Stimulated activated CD4-positive, alpha-beta T cell treated with anti-CD3 and anti-CD28 coated beads, Interleukin-15, amount 100 ng/mL, for 1 hour (primary cell): ENCODE measurements around the gene RASA2.
"Not testable (repeated sequence)": the region's sequence is repeated elsewhere in the genome, so short reads cannot be mapped to it uniquely, and the experiment has no call there.

Source experiments
- DNase-seq, 2 donors: peaks; one replicate each; pipeline ENCODE4 v3.0.0-alpha.2; 2020; ENCODE audit warnings: low read depth in 1 of 2, low spot score in 1 of 2

The RASA2 gene

GRCh38 chr3:141532609-141533008 lies 45.8 kb downstream of the RASA2 start:
- no peak for DNase-seq

- DNase-seq: not testable (repeated sequence)
These were observed 49.2 kb downstream of the RASA2 start for GRCh38 chr3:141536017-141536416.

- no peak for DNase-seq
These were observed 51.0 kb downstream of the RASA2 start for GRCh38 chr3:141537856-141538255.

- no peak for DNase-seq
These were observed 51.9 kb downstream of the RASA2 start for GRCh38 chr3:141538568-141539240.

- DNase-seq: no peak
These were observed 52.8 kb downstream of the RASA2 start for GRCh38 chr3:141539431-141540187.

- DNase-seq: no peak
These were observed 53.7 kb downstream of the RASA2 start for GRCh38 chr3:141540531-141540930.

GRCh38 chr3:141542202-141542969 lies 55.6 kb downstream of the RASA2 start:
- DNase-seq: no peak

GRCh38 chr3:141542989-141543388 lies 56.2 kb downstream of the RASA2 start:
- no peak for DNase-seq

- DNase-seq: no peak
These were observed 57.9 kb downstream of the RASA2 start for GRCh38 chr3:141544697-141545096.

GRCh38 chr3:141546081-141546480 lies 59.3 kb downstream of the RASA2 start:
- DNase-seq: no peak

- no peak for DNase-seq
These were observed 59.8 kb downstream of the RASA2 start for GRCh38 chr3:141546586-141546985.

GRCh38 chr3:141547791-141548190 lies 61.0 kb downstream of the RASA2 start:
- no peak for DNase-seq

- no peak for DNase-seq
These were observed 64.3 kb downstream of the RASA2 start for GRCh38 chr3:141550926-141551665.

- DNase-seq: no peak
These were observed 65.7 kb downstream of the RASA2 start for GRCh38 chr3:141552440-141552991.

GRCh38 chr3:141553055-141553454 lies 66.2 kb downstream of the RASA2 start:
- no peak for DNase-seq

- DNase-seq: no peak
These were observed 69.2 kb downstream of the RASA2 start for GRCh38 chr3:141556034-141556433.

- DNase-seq: no peak
These were observed 71.3 kb downstream of the RASA2 start for GRCh38 chr3:141557961-141558706.

- no peak for DNase-seq
These were observed 74.7 kb downstream of the RASA2 start for GRCh38 chr3:141561426-141562034.

- DNase-seq: no peak
These were observed 77.4 kb downstream of the RASA2 start for GRCh38 chr3:141564241-141564640.

- no peak for DNase-seq
These were observed 83.2 kb downstream of the RASA2 start for GRCh38 chr3:141570068-141570467.
